ENCODE results near the gene SCARF2.
"Not testable (repeated sequence)": the region's sequence is repeated elsewhere in the genome, so short reads cannot be mapped to it uniquely, and the experiment has no call there.

SCARF2 gene

GRCh38 chr22:20459152-20459542 lies 21.5 kb upstream of the SCARF2 start:
- DNase-seq: no peak

GRCh38 chr22:20458530-20459151 lies 21.0 kb upstream of the SCARF2 start:
- DNase-seq: no peak

GRCh38 chr22:20457506-20458240 lies 20.0 kb upstream of the SCARF2 start:
- DNase-seq: no peak

- DNase-seq: no peak
These were observed 19.1 kb upstream of the SCARF2 start for GRCh38 chr22:20456722-20457076.

GRCh38 chr22:20456064-20456721 lies 18.6 kb upstream of the SCARF2 start:
- peak; percentile 82 for DNase-seq

GRCh38 chr22:20455709-20456063 lies 18.1 kb upstream of the SCARF2 start:
- no peak for DNase-seq

- DNase-seq: no peak
These were observed 15.6 kb upstream of the SCARF2 start for GRCh38 chr22:20453222-20453621.

GRCh38 chr22:20451920-20452319 lies 14.3 kb upstream of the SCARF2 start:
- DNase-seq: no peak

- not testable (repeated sequence) for DNase-seq
These were observed 13.6 kb upstream of the SCARF2 start for GRCh38 chr22:20451129-20451778.

GRCh38 chr22:20450551-20450906 lies 12.9 kb upstream of the SCARF2 start:
- no peak for DNase-seq

GRCh38 chr22:20449819-20450550 lies 12.4 kb upstream of the SCARF2 start:
- DNase-seq: no peak

- no peak for DNase-seq
These were observed 11.0 kb upstream of the SCARF2 start for GRCh38 chr22:20448630-20449029.

- no peak for DNase-seq
These were observed 8.9 kb upstream of the SCARF2 start for GRCh38 chr22:20446383-20446970.

- DNase-seq: no peak
These were observed 6.7 kb upstream of the SCARF2 start for GRCh38 chr22:20444325-20444724.

GRCh38 chr22:20442485-20443284 lies 5.1 kb upstream of the SCARF2 start:
- DNase-seq: no peak

- DNase-seq: no peak
These were observed 4.2 kb upstream of the SCARF2 start for GRCh38 chr22:20441631-20442484.

- DNase-seq: no peak
These were observed 3.3 kb upstream of the SCARF2 start for GRCh38 chr22:20440637-20441591.

GRCh38 chr22:20439928-20440575 lies 2.4 kb upstream of the SCARF2 start:
- DNase-seq: no peak

GRCh38 chr22:20439556-20439927 lies 1.9 kb upstream of the SCARF2 start:
- no peak for DNase-seq

All from stimulated activated CD8-positive, alpha-beta memory T cell treated with anti-CD3 and anti-CD28 coated beads, Interleukin-4, amount 100 ng/mL, for 48 hours (primary cell).